TTC549 (cell line): ENCODE measurements around the gene CTIF.

ENCODE experiments used
- FAIRE-seq: peaks from 2 replicates; lab custom pipeline; 2012; peaks lifted over from hg19 to GRCh38; lab: Jason Lieb, UNC

CTIF gene

GRCh38 chr18:48683661-48684060 is 144.8 kb downstream of the CTIF start:
- no peak for FAIRE-seq

- no peak for FAIRE-seq
Measured at GRCh38 chr18:48687346-48688042, 148.7 kb downstream of the CTIF start.

GRCh38 chr18:48688961-48689360 is 150.1 kb downstream of the CTIF start:
- no peak for FAIRE-seq

- no peak for FAIRE-seq
Measured at GRCh38 chr18:48689548-48689947, 150.7 kb downstream of the CTIF start.

GRCh38 chr18:48690494-48690893 is 151.7 kb downstream of the CTIF start:
- FAIRE-seq = no peak

GRCh38 chr18:48693006-48693405 is 154.2 kb downstream of the CTIF start:
- FAIRE-seq = no peak

- no peak for FAIRE-seq
Measured at GRCh38 chr18:48693625-48694262, 154.9 kb downstream of the CTIF start.

GRCh38 chr18:48694295-48694694 is 155.5 kb downstream of the CTIF start:
- FAIRE-seq = no peak

- no peak for FAIRE-seq
Measured at GRCh38 chr18:48695671-48696070, 156.8 kb downstream of the CTIF start.

- FAIRE-seq = no peak
Measured at GRCh38 chr18:48696218-48696617, 157.4 kb downstream of the CTIF start.

- no peak for FAIRE-seq
Measured at GRCh38 chr18:48697441-48697840, 158.6 kb downstream of the CTIF start.

GRCh38 chr18:48698707-48699106 is 159.9 kb downstream of the CTIF start:
- no peak for FAIRE-seq

- no peak for FAIRE-seq
Measured at GRCh38 chr18:48699761-48700160, 160.9 kb downstream of the CTIF start.

GRCh38 chr18:48700446-48700845 is 161.6 kb downstream of the CTIF start:
- FAIRE-seq = no peak

- FAIRE-seq = no peak
Measured at GRCh38 chr18:48702346-48703027, 163.7 kb downstream of the CTIF start.

- no peak for FAIRE-seq
Measured at GRCh38 chr18:48703028-48703386, 164.2 kb downstream of the CTIF start.

- no peak for FAIRE-seq
Measured at GRCh38 chr18:48703418-48703817, 164.6 kb downstream of the CTIF start.

- FAIRE-seq = no peak
Measured at GRCh38 chr18:48705043-48705442, 166.2 kb downstream of the CTIF start.

- FAIRE-seq = no peak
Measured at GRCh38 chr18:48705531-48705930, 166.7 kb downstream of the CTIF start.

GRCh38 chr18:48706731-48707130 is 167.9 kb downstream of the CTIF start:
- FAIRE-seq = no peak

- FAIRE-seq = no peak
Measured at GRCh38 chr18:48707636-48708296, 168.9 kb downstream of the CTIF start.

GRCh38 chr18:48708807-48709206 is 170.0 kb downstream of the CTIF start:
- no peak for FAIRE-seq
